NCI-H2196 treated with DMSO at 0.1 percent for 48 hours (cell line): ENCODE results near the gene RUNX1.

ENCODE experiments used
- DNase-seq: peaks from one replicate; lab custom pipeline; 2025; ENCODE audit not compliant: unreplicated experiment; lab: John Stamatoyannopoulos, UW

RUNX1 gene

DNA sequence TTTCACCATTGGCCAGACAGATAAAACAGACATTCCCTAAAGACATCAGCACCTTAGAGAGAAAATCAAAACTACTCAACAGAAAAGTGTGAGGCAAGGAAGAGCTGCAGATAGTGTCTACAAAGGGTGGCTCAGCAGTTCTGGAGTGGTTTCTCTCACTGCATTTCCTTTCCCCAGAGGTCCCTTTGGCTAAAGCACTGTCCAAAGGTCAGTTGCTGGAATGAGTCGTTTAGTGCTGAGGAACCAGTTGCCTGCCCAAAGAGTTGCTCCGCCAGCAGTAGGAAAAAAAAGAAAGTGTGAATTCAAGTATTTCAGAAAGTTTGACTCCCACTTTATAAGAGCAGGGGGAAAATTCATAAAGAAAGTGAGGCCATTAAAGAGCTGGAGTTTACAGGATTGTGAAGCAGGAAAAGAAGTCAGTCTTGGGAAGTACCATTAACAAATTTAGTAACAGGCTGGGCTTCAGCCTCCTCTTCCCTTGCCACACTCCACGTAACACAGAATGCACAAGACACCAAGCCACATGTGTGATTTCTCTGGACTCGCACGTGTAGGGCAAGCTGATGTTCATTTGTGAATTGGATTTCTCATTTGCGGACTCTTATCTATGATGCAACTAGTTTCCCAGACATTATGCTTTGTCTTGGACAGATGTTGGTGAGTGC, 122.2 kb downstream of the RUNX1 start:
- no peak for DNase-seq

DNA sequence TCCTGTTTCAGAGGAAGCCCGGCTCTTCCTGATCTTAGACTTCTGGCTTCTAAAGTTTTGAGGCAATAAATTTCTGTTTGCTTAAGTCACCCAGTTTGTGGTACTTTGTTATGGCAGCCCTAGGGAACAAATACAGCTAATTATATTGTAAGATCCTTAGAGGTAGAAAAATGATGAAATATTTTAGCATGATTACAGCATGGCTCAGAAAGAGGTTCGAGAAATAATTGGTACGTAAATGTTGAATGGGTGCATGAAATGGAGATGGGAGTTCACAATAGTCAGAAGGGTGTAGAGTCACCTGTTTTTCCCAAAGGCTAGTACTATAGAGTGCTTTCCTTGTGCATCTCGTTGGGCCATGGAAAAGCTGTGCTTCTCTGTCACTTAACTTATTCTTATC, 123.5 kb downstream of the RUNX1 start:
- DNase-seq: no peak

DNA sequence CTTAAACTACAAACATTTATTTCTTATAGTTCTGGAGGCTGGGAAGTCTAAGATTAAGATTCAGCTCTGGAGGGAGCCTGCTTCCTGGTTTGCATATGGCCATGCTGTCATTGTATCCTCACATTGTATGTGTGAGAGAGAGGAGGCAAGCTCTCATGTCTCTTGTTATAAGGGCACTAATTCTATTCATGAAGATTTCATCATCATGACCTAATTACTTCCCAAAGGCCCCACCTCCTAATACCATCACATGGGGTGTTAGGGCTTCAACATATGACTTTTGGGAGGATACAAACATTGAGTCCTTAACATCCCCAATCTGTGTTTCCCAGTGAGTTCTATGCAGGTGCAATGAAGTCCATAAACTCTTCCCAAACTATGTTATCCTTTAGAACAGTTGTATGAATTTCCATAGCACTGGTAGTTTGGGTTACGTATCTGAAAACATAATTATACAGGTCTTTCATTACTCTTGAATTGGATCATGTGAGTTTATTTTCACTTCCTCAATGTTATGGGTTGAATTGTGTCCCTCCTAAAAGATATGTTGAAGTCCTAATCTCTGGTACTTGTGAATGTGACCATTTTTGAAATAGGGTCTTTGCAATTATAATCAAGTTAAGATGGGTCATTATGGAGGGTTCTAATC, 124.2 kb downstream of the RUNX1 start:
- DNase-seq: no peak

DNA sequence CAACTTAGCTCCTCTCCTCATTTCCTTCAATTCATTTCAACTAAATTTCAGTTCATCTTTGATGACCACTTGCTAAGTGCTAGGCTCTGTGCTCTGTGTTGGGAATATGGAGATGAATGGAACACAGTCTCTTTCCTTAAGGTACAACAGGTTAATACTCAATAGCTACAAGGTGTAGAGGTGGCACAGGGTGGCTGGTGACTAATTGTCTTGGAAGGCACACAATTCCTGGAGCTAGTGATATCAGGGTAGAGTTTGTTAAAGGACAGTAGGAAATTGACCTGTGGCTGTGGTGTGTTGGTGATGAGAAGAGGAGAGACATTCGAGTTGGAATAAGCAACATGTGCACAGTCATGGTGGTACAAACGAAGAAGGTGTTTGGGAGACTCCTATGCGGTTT, 124.9 kb downstream of the RUNX1 start:
- no peak for DNase-seq

DNA sequence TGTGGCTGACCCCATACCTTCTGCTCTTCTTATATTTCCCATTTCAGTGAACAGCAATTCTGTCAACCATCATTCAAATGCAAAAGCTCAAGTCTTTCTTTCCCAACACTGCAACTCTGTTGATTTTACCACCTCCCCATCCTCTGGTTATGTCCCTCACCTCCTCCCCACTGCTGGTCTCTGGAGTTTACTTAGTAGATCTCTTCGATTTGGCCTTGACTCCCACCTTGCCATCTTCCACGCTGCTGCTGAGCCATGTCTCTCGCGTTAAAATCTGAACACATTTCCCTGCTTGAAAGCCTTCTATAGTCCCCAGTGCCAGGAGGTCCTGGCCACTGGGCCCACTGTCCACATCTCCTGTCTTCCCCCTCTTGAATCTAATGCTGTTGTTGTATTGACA, 125.5 kb downstream of the RUNX1 start:
- no peak for DNase-seq

DNA sequence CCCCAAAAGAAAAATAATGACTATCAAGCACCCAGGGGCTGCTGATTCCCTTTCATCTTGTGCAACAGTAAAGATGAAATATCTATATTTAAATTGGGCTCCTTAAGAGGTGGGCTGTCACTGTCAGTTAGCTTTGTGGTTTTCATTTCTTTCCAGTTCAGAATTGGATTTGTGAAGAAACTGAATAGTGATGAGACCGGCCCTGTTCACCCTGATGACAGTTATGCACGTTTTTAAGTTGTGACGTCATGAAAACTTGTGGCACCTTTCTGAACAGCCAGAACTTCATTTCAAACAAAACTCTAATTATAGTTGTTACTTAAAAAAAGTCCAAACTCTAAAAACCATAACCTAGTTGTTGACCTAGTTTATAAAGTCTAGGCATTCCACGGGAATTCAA, 125.9 kb downstream of the RUNX1 start:
- DNase-seq: no peak

DNA sequence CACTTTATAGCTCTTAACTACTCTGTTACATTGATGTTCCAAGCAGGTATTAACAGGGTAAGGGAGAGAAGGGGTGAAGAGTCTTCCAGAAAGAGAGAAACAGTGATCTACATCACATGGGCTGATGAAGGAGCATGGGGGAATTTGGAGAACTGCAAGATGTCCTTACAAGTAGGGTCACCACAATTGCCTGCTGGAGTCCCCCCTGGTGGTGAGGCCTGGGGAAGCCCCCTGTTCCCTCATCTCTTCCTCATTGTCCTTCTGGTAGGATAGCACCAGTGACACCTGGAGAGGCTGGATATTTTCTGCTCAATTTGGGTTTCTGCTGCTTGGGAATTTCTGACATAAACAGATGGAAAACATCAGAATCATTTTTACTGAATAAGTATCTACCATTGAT, 126.6 kb downstream of the RUNX1 start:
- no peak for DNase-seq

DNA sequence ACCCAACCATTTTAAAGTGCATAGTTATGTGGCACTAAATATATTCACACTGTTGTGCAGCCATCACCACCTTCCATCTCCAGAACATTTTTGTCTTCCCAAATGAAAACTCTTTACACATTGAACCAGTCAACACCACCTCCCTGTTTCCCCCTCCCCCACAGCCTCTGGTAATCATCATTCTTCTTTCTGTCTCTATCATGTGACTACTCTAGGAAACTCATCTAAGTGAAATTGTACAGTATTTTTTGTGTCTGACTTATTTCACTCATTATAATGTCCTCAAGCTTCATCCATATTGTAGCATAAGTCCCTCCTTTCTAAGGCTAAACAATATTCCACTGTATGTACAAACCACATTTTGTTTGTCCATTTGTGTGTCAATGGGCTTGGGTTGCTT, 128.0 kb downstream of the RUNX1 start:
- DNase-seq: no peak

DNA sequence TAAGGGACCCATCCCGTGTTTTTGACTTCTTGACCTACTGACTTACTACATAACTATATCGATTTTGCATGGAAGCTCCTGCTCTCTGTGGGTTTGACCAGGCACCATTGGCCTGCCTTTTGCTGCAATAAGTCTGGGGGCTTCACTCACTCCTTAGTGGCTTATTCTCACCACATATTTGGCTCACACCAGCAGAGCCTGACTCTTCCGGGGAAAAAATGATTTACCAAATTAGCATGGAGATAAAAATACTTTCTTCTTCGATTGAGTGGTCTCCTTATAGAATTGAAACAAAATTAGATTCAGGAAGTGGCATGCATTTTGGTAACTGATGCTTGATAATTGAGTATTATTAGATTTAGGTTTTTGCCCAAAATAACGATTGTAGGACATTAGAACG, 129.7 kb downstream of the RUNX1 start:
- DNase-seq: no peak

DNA sequence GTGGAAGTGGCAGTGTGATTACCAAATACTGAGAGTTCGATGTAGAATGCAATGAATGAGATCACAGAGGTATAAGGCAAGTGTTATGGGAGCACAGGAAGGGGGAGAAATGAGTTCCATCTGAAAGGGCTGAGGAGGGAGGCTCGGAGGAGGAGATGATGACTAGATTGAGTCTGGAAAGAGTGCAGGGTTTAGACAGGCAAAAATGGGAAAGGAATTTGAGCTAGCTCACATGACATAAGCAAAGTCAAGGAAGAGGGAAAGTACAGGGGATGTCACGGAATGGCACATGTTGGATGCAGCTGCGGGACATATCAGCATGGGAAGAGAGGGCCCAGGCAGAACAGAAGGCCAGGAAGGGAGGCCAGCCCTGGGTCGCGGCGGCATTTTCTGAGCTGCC, 132.7 kb downstream of the RUNX1 start:
- no peak for DNase-seq

DNA sequence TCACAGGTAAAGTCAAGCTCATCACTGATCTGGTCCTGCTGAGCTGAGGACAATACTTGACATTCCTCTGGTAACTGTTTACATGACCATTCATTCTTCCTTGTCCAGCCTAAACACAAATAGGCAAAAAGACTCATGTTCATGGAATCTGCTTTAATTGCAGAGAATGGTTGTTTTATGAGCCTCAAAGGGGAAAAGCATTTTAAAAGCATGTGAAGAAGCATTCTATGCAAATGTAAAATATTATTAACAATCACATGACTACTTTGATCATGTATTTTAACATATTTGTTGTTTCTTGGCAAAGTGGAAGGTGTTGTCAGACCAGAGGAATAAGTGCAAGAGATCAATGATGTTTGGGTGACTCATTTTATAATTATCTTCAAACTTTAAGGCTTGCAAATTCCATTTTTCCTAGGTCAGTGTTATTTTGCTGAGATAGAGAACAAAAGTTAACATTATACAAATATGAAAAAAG, 133.7 kb downstream of the RUNX1 start:
- DNase-seq: no peak

DNA sequence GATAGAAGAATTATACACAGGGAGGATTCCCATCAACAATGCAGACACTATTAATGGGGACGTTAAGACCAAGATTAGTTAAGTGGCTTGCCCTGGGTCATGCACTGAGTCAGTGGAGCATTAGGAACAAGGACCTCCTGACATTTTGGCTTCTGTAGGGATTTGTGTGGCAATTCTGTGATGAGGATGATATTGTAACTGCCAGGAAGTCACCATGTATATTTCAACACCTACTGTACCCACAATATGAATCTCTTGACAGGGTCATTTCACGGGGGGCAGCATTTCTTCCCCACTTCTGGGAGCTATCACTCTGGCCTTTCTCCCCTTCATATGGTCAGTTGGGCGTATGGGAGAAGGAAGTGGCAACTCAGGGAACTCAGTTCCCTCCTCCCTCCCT, 134.9 kb downstream of the RUNX1 start:
- DNase-seq: no peak

DNA sequence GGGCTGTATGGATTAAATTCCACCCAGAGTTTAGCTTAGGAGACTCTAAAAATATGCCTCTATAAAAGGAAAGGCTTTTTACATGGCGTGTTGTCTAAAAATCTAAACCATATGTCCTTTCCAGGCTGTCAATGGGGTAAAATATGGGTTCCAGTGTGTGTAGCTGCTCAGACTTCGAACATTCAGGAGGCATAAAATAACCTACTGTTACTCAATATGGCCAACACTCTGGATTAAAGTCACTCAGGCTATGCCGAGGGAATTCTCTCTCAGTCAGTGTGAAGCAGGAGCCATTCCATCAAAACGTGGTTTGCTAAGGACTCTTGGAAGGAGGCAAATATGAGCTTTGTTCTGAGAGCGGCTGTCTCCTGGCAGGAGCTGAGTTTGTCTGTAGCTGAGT, 135.3 kb downstream of the RUNX1 start:
- DNase-seq: no peak

DNA sequence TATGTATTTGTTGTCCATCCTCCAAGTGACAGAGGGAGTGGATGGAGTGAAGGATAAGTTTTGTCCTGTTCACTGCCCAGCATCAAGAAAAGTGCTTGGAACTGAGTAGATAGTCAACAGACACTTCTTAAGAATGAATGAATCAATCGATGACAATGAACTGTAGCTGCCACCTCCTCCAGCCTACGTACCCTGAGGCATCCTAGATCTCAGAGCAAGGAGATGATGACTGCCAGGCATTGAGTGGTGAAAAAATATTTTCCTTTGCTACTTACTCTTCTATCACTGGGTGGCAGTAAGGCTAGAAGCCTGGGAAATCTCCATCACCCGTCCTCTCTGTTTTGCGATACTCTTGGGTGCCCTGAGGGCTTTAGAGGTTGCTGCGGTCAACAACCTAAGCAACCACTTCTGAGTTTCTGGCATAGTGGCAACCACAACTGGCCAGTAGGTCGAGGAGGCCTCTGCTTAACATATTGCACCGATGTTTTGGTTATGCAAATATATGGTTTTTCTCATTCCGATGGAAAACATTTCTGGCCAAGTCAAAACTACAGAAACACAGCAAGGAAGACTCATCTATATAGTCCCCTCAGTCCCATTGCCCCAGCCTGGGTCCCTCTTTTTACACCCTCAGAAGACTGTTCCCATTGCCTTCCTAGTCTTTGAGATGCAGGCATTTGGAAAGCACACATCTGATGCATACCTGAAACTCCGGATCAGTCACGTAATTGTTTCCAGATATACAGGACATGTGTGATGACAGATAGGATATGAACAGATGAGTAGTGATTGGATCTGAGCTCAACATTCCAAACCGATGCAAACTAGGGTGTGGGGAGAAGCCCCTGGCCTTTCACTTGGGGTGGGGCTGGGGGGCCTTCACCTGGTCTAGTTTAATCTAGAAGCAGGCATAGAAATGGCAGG, 136.8 kb downstream of the RUNX1 start:
- DNase-seq: no peak

DNA sequence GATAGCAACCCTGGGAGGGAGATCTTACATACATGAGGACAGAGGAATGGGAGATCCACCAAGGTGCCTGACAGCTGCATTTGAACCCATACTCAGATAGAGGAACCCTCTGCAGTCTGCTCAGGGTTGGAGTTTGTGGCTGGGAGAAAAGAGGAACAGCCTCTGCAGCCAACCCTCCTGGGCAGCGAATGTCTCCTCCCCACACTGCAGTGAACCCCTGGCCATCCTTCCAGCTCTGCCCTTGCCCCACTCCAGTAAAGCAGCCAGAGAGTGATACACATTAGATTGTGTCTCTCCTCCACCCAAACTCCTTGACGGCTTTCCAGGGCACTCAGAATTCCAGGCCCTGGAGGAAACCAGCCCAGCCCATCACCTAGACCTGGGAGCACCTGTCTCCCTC, 137.7 kb downstream of the RUNX1 start:
- DNase-seq: no peak

DNA sequence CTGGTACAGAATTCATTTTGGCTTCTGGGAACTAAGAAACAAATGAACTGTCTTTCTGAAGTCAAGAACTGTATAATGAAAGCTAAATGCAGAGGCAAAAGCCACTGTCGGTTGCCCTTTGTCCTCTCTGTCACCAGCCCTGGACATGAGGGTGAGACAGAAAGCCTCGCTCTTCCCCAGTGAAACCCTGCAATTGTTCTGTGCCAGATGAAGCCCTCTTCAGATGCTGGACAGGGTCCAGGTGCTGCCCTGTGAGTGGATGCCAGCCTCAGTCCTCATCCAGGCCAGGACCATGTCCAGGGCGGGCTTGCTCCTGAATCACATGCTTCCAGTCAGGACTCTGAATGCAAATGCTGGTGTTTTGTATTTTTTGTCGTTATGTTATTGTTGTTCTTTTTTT, 138.7 kb downstream of the RUNX1 start:
- DNase-seq: peak; percentile 49

DNA sequence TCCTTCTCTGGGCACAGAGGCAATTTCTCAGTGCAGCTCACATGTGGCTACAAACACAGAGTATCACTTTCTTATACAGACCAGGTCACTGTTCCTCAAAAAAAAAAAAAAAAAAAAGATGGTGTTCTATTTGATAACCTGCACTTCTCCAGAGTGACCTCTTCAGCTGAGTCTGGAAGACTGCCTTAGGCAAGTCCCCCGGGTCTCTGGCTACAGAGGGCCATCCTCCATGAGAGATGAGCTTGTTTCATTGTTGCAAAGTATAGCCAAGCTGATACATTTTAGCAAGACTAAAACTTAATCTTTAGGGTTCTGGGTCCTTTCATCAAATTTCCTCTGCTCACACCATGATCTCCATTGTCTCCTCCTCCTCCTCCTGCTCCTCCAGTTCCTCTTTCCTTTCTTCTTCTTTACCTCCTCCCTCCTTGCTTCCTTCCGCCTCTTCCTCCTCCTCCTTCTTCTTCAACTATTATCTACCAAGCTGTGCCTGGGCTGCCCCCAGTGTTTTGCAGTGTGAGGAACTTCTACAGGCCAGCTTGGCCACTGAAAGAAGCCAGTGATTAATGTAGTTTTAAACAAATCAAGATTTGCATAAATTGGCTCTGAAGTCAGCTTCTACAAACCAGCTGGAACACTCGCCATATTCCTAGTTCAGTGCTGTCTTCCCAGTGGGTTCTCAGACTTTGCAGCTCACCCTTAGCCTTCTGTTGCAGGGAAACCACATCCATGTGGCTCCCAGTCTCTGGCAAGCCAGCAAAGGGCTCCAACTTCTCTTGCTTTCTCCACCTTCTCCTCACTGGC, 139.4 kb downstream of the RUNX1 start:
- DNase-seq: no peak

DNA sequence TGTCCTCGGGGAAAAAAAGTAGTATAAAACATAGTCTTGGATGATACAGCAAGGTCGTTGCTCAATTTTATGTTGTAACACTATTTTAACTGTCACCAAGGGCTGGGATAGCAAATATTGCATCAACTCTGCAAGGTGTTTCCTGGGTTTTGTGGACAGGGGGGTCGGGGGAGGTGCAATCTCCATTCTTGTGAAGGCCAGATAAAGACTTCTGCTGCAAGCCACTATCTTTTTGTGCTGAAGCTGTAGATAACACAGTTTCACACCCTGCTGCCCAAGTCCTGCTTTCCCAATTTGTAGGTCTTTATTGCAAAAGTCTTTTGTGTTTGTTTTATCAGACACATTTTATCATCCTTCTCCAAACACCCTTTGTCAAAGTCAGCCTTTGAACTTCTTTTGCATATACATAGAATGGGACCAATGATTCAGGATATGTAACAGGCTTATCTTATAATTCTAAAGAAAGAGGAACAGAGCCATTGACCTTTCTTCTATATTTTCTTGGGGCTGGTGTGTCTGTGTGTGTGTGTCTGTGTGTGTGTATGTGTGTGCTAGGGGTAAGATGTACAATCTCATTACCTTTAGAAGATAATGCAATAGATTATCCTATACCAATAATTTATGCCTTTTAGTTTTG, 140.6 kb downstream of the RUNX1 start:
- no peak for DNase-seq

DNA sequence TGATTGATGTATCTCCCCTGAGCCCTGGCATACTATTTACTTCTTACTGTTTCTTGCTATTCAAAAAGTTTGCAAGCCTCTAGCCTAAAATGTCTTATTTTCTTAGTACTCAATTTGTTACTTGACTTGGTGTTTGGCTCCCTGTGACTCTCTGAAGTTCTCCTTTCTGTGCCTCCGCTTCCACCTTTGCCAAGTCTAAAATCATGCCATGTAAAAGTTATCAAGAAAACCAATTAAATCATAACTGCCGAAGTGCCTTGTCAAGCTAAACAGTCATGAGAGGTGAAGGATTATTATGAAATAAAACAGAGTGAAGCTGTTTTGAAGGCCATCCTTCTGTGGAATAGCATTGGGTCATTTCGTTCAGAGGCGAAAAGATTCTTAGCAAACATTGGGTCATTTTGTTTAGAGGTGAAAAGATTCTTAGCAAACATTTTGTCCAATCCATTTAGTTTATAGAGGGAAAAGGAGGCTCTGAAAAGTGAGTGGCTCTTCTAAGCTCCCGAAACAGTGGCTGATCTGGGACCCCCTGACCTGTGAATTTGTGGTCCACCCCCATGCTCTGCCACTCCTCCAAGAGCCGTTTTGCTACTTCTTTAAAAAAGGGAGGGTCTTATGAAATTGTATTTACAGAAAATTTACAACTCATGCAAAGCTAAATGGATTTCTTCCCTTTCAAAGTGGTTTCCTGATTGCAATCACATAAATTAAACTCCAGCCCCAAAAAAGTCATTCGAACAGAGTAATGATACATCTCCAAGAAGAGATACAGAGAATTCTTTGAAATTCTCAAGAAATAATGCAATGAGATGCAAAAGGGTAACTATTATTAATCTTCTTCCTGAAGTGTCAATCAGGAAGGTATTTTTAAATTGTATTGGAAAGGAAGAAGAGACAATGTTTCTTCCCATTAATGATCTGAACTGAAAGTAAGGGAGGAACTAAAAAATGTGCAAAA, 141.4 kb downstream of the RUNX1 start:
- DNase-seq: no peak

DNA sequence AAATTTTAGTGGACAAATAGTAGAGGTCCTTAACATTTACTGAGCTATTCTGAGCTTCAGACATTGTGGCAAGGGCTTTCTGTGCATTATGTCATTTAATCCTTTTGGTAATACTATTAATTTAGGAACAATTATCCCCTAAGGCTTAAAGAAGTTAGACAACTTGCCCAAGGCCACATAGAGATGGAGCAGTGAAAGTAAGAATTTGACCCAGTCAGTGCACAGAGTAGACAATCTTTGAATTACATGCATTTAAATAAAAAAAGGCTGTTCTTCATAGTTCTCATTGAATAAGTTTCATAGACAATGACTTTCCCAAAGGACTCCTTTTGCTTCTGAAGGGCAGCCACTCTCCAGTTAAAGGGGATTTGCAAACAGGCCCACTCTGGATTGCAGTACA, 142.7 kb downstream of the RUNX1 start:
- DNase-seq: no peak
